Hepatocyte (in vitro differentiated cells): Measurements from ENCODE around the gene ALDH1A2. TPM values are rescaled to one million over a fixed set of nuclear protein-coding genes. Genes with fewer than 3 reads are reported as not detected.
A peak's percentile ranks its signal among the peaks of the same experiment; 100 is the strongest.

ENCODE experiments used
- DNase-seq: peaks from one replicate; pipeline ENCODE4 v3.0.0-alpha.2; 2016; ENCODE audit warnings: low spot score
- H2AFZ ChIP-seq: fragments of 200-600 bp; sonication (generic); 2 replicates; pipeline ENCODE4 v1.6.0; 2016; ENCODE audit warnings: antibody characterized with exemption, mild to moderate bottlenecking
- H3K27ac ChIP-seq: fragments of 200-600 bp; sonication (generic); 2 replicates; pipeline ENCODE4 v1.5.1; 2016; ENCODE audit warnings: mild to moderate bottlenecking
- H3K27me3 ChIP-seq: fragments of 200-600 bp; sonication (generic); 2 replicates; pipeline ENCODE4 v1.6.1; 2016
- H3K36me3 ChIP-seq: fragments of 200-600 bp; sonication (generic); replicated peaks from 2 replicates; pipeline ENCODE4 v1.5.1; 2016; ENCODE audit warnings: low read depth; ENCODE audit not compliant: insufficient read depth
- H3K4me1 ChIP-seq: fragments of 200-600 bp; sonication (generic); 2 replicates; pipeline ENCODE4 v1.5.1; 2016; ENCODE audit warnings: mild to moderate bottlenecking, moderate library complexity; ENCODE audit not compliant: insufficient read depth
- H3K4me2 ChIP-seq: fragments of 200-600 bp; sonication (generic); 2 replicates; pipeline ENCODE4 v1.6.0; 2016
- H3K4me3 ChIP-seq: fragments of 200-600 bp; sonication (generic); 2 replicates; pipeline ENCODE4 v1.5.1; 2016; ENCODE audit warnings: mild to moderate bottlenecking
- H3K79me2 ChIP-seq: fragments of 200-600 bp; sonication (generic); 2 replicates; pipeline ENCODE4 v1.6.0; 2017; ENCODE audit warnings: mild to moderate bottlenecking
- H3K9me2 ChIP-seq: fragments of 200-600 bp; sonication (generic); replicated peaks from 2 replicates; pipeline ENCODE4 v1.6.0; 2017; ENCODE audit warnings: mild to moderate bottlenecking; ENCODE audit not compliant: insufficient read depth
- H3K9me3 ChIP-seq: fragments of 200-600 bp; sonication (generic); 2 replicates; pipeline ENCODE4 v1.5.1; 2016; ENCODE audit warnings: low read depth, mild to moderate bottlenecking
- H4K20me1 ChIP-seq: fragments of 200-600 bp; sonication (generic); 2 replicates; pipeline ENCODE4 v1.6.0; 2016; ENCODE audit warnings: mild to moderate bottlenecking; ENCODE audit not compliant: insufficient read depth, poor library complexity, severe bottlenecking
- EZH2 ChIP-seq: fragments of 200-600 bp; sonication (generic); IDR thresholded peaks from 2 replicates; pipeline ENCODE4 v1.6.1; 2016; ENCODE audit warnings: antibody characterized with exemption, mild to moderate bottlenecking, borderline replicate concordance
- EZH2phosphoT487 ChIP-seq: fragments of 200-600 bp; sonication (generic); IDR thresholded peaks from one replicate; pipeline ENCODE4 v1.6.1; 2018; ENCODE audit warnings: antibody characterized with exemption, mild to moderate bottlenecking, low read depth, moderate library complexity; ENCODE audit not compliant: unreplicated experiment, severe bottlenecking
- WGBS: methylation state at CpG from one replicate; pipeline ENCODE4 v1.1.6; 2016; ENCODE audit warnings: low lambda C conversion rate; ENCODE audit errors: missing lambda C conversion rate; 5-methylcytosine and 5-hydroxymethylcytosine counted together
- polyA plus RNA-seq: library from polyadenylated mRNA; unstranded; fragments of >200 nt; fragmentation: Nextera tagmentation; extraction: Ambion mirVana; gene quantifications from 2 replicates; pipeline ENCODE4 v1.2.1, GENCODE V29; 2016
- total RNA-seq: library from RNA; depleted of rRNA; stranded (reverse); fragments of >200 nt; gene quantifications from 2 replicates; pipeline ENCODE4 v1.2.3, GENCODE V29; 2014
- TF ChIP-seq, protein P1 (sequence below): fragments of 200-600 bp; sonication (generic); IDR thresholded peaks from 2 replicates; pipeline ENCODE4 v1.5.1; 2016; ENCODE audit warnings: antibody characterized with exemption, mild to moderate bottlenecking; ENCODE audit not compliant: poor library complexity

Gene ALDH1A2
- total and polyA plus RNA-seq, 2 experiments from 2014 or later: 3.0 to 7.3 TPM

DNA sequence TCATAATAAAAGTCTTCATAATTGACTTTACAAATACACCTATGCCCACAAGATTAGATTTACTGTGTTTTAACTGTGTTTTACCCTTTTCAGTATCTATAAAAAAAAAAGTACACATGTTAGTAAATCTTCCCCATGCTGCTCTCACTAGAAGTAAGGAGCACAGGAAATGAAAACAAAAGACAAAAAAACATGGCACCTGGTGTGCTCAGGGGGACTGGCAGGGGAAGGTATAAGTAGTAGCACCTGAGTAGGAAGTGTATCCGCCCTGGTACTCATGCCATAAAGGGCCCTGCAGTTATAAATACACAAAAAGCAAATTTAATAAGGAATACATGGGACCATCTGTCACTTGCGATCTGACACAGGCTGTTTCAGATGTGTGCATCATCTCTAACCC is 8.9 kb upstream of the ALDH1A2 start:
- no peaks in the 10 kb centered on the region for H3K9me2 ChIP-seq
- H3K27ac ChIP-seq: no peak overlapping the region
- H3K9me3 ChIP-seq: no peaks in the 10 kb centered on the region
- 89% methylated on average over 2 of the region's 2 CpGs for WGBS
- no peaks in the 10 kb centered on the region for H3K36me3 ChIP-seq
- H3K4me1 ChIP-seq: no peaks in the 10 kb centered on the region
- DNase-seq: no peak
- H3K79me2 ChIP-seq: no peaks in the 10 kb centered on the region
- no peak overlapping the region for H2AFZ ChIP-seq
- H3K27me3 ChIP-seq: peaks cover 8% of the 10 kb centered on the region
- H3K4me2 ChIP-seq: no peak overlapping the region
- H4K20me1 ChIP-seq: no peaks in the 10 kb centered on the region
- no peak overlapping the region for H3K4me3 ChIP-seq
- TF ChIP-seq EZH2 (no peak), EZH2phosphoT487 (no peak)
- TF ChIP-seq, protein P1, sequence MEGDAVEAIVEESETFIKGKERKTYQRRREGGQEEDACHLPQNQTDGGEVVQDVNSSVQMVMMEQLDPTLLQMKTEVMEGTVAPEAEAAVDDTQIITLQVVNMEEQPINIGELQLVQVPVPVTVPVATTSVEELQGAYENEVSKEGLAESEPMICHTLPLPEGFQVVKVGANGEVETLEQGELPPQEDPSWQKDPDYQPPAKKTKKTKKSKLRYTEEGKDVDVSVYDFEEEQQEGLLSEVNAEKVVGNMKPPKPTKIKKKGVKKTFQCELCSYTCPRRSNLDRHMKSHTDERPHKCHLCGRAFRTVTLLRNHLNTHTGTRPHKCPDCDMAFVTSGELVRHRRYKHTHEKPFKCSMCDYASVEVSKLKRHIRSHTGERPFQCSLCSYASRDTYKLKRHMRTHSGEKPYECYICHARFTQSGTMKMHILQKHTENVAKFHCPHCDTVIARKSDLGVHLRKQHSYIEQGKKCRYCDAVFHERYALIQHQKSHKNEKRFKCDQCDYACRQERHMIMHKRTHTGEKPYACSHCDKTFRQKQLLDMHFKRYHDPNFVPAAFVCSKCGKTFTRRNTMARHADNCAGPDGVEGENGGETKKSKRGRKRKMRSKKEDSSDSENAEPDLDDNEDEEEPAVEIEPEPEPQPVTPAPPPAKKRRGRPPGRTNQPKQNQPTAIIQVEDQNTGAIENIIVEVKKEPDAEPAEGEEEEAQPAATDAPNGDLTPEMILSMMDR: no peak

DNA sequence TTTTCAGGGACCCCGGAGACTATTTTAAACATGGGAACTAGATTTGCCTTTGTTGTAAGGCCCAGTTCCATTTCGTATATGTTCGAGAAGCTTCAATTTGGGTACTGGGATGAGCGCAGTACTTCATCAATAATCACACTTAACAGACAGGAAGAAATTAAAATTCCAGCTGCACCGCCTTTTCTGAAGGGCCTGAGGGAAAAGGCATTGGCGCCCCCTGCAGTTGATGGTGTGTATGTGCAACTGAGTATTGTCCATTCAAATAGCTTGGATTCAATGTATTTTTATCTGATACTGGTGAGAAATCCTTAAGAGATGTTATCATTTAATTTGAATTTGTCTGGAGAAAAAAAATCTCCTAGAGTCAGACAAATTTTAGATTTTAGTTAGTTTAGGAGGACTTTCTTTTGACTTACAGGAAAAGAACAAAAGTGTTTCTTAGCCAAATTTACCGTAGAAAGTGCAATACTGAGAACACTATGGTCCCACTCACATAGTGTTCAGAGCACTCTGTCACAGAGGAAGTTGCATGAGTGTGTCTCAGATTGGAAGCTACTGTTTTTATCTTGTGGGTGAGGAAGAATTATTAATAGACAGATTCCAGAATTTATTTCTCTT is 5.4 kb upstream of the ALDH1A2 start:
- WGBS: 42% methylated on average over 7 of the region's 7 CpGs
- no peaks in the 10 kb centered on the region for H3K36me3 ChIP-seq
- no peak overlapping the region for H3K4me2 ChIP-seq
- DNase-seq: peak; percentile 68
- H3K4me1 ChIP-seq: no peaks in the 10 kb centered on the region
- H3K27ac ChIP-seq: no peak overlapping the region
- H3K4me3 ChIP-seq: no peak overlapping the region
- no peak overlapping the region for H2AFZ ChIP-seq
- TF ChIP-seq, protein P1: peak; percentile 95
- no peak for TF ChIP-seq EZH2phosphoT487
- no peaks in the 10 kb centered on the region for H3K79me2 ChIP-seq
- peaks cover 30% of the 10 kb centered on the region for H3K27me3 ChIP-seq
- no peaks in the 10 kb centered on the region for H4K20me1 ChIP-seq
- no peaks in the 10 kb centered on the region for H3K9me2 ChIP-seq
- no peaks in the 10 kb centered on the region for H3K9me3 ChIP-seq

DNA sequence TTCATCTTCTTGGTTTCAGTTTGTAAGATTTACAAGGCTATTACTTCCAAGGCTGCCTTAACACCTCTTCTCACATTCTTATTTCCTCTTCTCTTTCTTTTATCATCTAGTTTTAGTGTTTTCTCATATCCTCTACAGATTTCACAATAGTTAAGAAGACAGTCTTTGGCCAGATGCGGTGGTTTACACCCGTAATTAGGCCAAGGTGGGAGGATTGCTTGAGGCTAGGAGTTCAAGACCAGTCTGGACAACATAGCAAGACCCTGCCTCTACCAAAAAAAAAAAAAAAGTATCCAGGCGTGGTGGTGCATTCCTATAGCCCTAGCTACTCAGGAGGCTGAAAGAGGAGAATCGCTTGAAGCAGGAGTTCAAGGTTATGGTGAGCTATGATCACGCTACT is 3.5 kb upstream of the ALDH1A2 start:
- Histone ChIP-seq H3K27ac (no peak overlapping the region), H3K9me3 (no peaks in the 10 kb centered on the region), H3K4me3 (no peak overlapping the region), H3K79me2 (no peaks in the 10 kb centered on the region), H3K4me2 (no peak overlapping the region), H4K20me1 (no peaks in the 10 kb centered on the region), H2AFZ (no peak overlapping the region), H3K27me3 (peaks cover 49% of the 10 kb centered on the region), H3K36me3 (no peaks in the 10 kb centered on the region), H3K4me1 (no peaks in the 10 kb centered on the region), H3K9me2 (no peaks in the 10 kb centered on the region)
- no peak for DNase-seq
- WGBS: 81% methylated on average over 5 of the region's 5 CpGs
- TF ChIP-seq, protein P1: no peak
- TF ChIP-seq EZH2 (no peak), EZH2phosphoT487 (no peak)
